Neutrophil (primary cell): ENCODE measurements around the gene HSPB6.

Experiments used
- H3K27ac ChIP-seq: fragments of 200-600 bp; sonication (generic); 2 replicates; pipeline ENCODE4 v1.5.1; 2016; ENCODE audit warnings: mild to moderate bottlenecking, moderate library complexity
- H3K27me3 ChIP-seq: fragments of 200-600 bp; sonication (generic); 2 replicates; pipeline ENCODE4 v1.6.0; 2016; ENCODE audit warnings: mild to moderate bottlenecking
- H3K36me3 ChIP-seq: fragments of 200-600 bp; sonication (generic); 2 replicates; pipeline ENCODE4 v1.5.1; 2017
- H3K4me1 ChIP-seq, 2 experiments: fragments of 200-600 bp in 1 of 2; sonication (generic) in 1 of 2; 1 replicate in 1 of 2; 2 replicates in 1 of 2; pipeline versions ENCODE4 v1.5.1 to v1.6.1; 2013 to 2016; ENCODE audit warnings: low read depth in 1 of 2, low read length in 1 of 2, mild to moderate bottlenecking in 1 of 2, moderate library complexity in 1 of 2; ENCODE audit not compliant: control insufficient read depth in 1 of 2, insufficient read depth in 1 of 2
- H3K4me3 ChIP-seq, 2 experiments: fragments of 200-600 bp in 1 of 2; sonication (generic) in 1 of 2; 1 replicate in 1 of 2; 2 replicates in 1 of 2; pipeline ENCODE4 v1.5.1; 2013 to 2016; ENCODE audit warnings: low read depth in 1 of 2, low read length in 1 of 2, mild to moderate bottlenecking in 1 of 2, moderate library complexity in 1 of 2
- H3K9me3 ChIP-seq: fragments of 200-600 bp; sonication (generic); 2 replicates; pipeline ENCODE4 v1.5.1; 2016
- TF ChIP-seq, protein P1 (sequence below): fragments of 200-600 bp; sonication (generic); IDR thresholded peaks from 2 replicates; pipeline ENCODE4 v1.5.1; 2016; ENCODE audit warnings: antibody characterized with exemption

Gene HSPB6, protein sequence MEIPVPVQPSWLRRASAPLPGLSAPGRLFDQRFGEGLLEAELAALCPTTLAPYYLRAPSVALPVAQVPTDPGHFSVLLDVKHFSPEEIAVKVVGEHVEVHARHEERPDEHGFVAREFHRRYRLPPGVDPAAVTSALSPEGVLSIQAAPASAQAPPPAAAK

DNA sequence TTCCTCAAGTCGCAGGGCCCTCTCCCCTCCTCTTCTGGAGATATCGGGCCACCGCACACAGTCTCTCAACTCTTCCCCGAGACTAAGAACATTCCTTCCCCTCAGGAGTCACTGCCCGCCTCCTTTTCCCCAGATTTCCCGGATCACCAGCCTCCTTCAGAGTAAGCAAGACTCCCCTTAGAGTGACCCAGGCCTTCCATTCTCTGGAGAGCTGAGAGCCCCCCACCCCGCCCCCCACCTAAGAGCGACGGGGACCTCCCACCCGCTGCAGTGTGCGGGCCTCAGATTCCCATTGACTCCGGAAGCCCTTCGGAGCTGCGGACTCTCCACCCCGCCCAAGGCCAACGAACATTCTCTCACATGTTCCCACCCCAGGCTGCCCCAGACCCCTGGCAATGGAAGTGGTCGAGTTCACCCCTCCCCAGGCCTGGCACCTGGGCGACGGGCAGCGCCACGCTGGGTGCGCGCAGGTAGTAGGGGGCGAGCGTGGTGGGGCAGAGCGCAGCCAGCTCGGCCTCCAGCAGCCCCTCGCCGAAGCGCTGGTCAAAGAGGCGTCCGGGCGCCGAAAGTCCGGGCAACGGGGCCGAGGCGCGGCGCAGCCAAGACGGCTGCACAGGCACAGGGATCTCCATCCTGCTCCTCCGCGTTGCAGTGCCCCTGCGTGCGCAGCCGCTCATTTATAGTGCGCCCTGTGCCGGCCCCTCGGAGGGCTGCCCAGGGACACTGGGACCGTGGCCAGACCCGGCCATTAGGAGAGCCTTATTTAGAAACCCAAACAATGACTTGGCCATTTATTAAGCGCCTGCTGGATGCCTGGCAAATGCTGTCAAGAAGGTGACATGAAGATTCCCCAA is at the start of gene HSPB6:
TSS of gene HSPB6 (minus strand) at position 653 of the 854 bp plus-strand sequence. CDS start at position 632, 21 bp downstream.
- Histone ChIP-seq H3K4me1 (peaks cover 33 to 36% of the 10 kb centered on the region in 2 experiments), H3K27ac (peak within 1 kb of the TSS; percentile 85), H3K27me3 (peaks cover 33% of the 10 kb centered on the region), H3K9me3 (no peaks in the 10 kb centered on the region), H3K36me3 (peaks cover 48% of the 10 kb centered on the region), H3K4me3 (peak within 1 kb of the TSS; percentile 78 to 87)
- TF ChIP-seq, protein P1, sequence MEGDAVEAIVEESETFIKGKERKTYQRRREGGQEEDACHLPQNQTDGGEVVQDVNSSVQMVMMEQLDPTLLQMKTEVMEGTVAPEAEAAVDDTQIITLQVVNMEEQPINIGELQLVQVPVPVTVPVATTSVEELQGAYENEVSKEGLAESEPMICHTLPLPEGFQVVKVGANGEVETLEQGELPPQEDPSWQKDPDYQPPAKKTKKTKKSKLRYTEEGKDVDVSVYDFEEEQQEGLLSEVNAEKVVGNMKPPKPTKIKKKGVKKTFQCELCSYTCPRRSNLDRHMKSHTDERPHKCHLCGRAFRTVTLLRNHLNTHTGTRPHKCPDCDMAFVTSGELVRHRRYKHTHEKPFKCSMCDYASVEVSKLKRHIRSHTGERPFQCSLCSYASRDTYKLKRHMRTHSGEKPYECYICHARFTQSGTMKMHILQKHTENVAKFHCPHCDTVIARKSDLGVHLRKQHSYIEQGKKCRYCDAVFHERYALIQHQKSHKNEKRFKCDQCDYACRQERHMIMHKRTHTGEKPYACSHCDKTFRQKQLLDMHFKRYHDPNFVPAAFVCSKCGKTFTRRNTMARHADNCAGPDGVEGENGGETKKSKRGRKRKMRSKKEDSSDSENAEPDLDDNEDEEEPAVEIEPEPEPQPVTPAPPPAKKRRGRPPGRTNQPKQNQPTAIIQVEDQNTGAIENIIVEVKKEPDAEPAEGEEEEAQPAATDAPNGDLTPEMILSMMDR = no peak

DNA sequence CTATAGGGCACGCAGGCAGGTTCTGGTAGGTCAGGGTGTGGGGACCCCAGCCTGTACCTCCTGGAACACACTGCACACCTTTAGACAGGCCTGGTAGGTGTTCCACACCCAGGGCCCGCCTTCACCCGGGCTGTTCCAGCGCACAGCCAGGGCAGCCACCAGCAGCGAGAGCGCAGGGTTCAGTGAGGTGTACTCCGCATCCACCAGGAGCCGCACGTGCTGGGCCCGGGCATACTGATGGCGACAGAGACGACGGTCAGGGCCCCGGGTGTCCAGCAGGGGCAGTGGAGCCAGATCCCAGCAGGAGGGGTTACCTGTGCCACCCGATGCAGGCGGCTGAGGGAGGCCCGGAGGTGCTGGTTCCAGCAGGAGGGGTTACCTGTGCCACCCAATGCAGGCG is 49.8 kb upstream of the HSPB6 start:
- Histone ChIP-seq H3K4me3 (no peak overlapping the region), H3K27me3 (no peaks in the 10 kb centered on the region), H3K27ac (no peak overlapping the region), H3K9me3 (no peaks in the 10 kb centered on the region), H3K4me1 (peaks cover 48 to 55% of the 10 kb centered on the region in 2 experiments), H3K36me3 (no peaks in the 10 kb centered on the region)
- TF ChIP-seq, protein P1 = no peak

DNA sequence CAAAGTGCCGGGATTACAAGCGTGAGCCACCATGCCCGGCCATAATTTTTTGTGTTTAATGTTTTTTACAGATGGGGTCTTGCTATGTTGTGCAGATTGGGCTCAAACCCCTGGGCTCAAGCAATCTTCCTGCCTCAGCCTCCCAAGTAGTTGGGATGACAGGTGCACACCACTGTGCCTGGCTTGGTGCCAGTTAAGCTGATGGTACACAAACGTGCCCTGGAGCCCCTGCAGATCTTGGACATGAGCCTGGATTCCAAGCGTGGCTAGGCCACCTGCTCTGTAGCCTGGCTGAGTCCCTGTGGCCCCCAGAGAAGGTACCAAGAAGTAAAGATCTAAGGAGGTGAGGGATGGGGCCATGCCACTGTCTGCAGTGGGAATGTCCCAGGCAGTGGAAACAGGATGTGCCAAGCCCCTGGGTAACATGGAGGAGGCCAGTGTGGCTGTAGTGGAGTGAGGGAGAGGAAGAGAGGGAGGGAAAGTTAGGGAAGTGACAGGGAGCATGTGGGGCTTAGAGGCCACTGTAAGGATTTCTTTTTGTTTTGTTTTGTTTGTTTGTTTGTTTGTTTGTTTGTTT is 48.8 kb upstream of the HSPB6 start:
- H3K27ac ChIP-seq = no peak overlapping the region
- H3K4me3 ChIP-seq = no peak overlapping the region
- H3K9me3 ChIP-seq = no peaks in the 10 kb centered on the region
- H3K36me3 ChIP-seq = no peaks in the 10 kb centered on the region
- TF ChIP-seq, protein P1 = no peak
- H3K27me3 ChIP-seq = no peaks in the 10 kb centered on the region
- peaks cover 48 to 55% of the 10 kb centered on the region in 2 experiments for H3K4me1 ChIP-seq

DNA sequence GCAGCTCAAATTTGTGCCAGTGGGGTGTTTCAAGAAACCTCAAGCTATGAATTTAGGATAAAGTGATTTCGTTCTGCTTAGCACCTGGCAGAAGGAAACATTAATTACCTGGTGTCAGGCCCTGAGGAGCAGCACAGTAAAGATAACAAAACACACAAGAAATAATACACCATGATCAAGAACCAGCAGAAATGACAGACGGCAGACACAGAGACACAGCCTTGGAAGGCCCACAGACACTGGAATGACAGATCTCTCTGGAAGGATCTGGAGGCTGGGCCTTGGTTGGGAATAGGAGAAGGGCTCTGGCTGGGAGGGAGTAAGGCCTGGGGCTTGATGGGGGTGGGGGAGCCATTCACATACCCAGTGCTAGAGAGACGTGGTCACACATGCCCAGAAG is 45.0 kb upstream of the HSPB6 start:
- Histone ChIP-seq H3K9me3 (no peaks in the 10 kb centered on the region), H3K27ac (no peak overlapping the region), H3K4me1 (peaks cover 35 to 47% of the 10 kb centered on the region in 2 experiments), H3K4me3 (no peak overlapping the region), H3K36me3 (no peaks in the 10 kb centered on the region), H3K27me3 (peaks cover 26% of the 10 kb centered on the region)
- TF ChIP-seq, protein P1 = no peak

DNA sequence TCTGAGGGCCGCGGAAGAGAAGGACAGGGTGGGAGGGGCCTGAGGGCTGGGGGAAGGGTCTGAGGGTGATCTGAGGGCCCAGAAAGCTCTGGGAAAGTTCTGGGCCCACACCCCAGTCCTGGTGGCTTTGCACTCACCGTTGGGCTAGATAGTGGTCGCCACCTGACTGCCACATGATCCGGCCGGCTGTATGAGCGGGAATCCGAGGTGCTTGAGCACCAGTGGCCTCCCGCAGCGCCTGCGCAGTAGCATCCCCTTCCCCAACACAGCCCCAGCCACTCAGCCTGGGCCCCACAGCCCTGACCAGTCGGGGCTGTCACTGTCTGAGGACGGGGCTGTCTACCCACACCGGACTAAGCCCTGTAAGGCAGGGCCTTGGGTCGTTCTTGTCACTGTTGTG is 40.8 kb upstream of the HSPB6 start:
- peaks cover 11 to 15% of the 10 kb centered on the region in 2 experiments for H3K4me1 ChIP-seq
- peak overlapping the region in 1 of 2 experiments; percentile 20 for H3K4me3 ChIP-seq
- no peaks in the 10 kb centered on the region for H3K9me3 ChIP-seq
- no peak overlapping the region for H3K27ac ChIP-seq
- no peaks in the 10 kb centered on the region for H3K36me3 ChIP-seq
- TF ChIP-seq, protein P1 = no peak
- H3K27me3 ChIP-seq = peaks cover 49% of the 10 kb centered on the region
